BE2C (cell line): Measurements from ENCODE around the gene NRP2.

Experiments
- DNase-seq: peaks from one replicate; pipeline ENCODE4 v3.0.0-alpha.2; 2020
- H3K27me3 ChIP-seq: fragments of 250-450 bp; sonication (Bioruptor Pico); 2 replicates; pipeline ENCODE4 v1.5.1; 2020; ENCODE audit warnings: mild to moderate bottlenecking
- H3K36me3 ChIP-seq: fragments of 250-450 bp; sonication (Bioruptor Pico); 2 replicates; pipeline ENCODE4 v1.5.1; 2020; ENCODE audit warnings: mild to moderate bottlenecking
- H3K4me1 ChIP-seq: fragments of 250-450 bp; sonication (Bioruptor Pico); 2 replicates; pipeline ENCODE4 v1.5.1; 2020
- H3K4me3 ChIP-seq: 2 replicates; pipeline ENCODE4 v1.5.1; 2011; ENCODE audit warnings: low read depth, low read length
- H3K9me3 ChIP-seq: fragments of 250-450 bp; sonication (Bioruptor Pico); 2 replicates; pipeline ENCODE4 v1.5.1; 2020
- TF ChIP-seq, protein P1 (sequence below): IDR thresholded peaks from 2 replicates; pipeline ENCODE4 v1.5.1; 2012; ENCODE audit warnings: mild to moderate bottlenecking, low read depth, low read length

NRP2 gene

DNA sequence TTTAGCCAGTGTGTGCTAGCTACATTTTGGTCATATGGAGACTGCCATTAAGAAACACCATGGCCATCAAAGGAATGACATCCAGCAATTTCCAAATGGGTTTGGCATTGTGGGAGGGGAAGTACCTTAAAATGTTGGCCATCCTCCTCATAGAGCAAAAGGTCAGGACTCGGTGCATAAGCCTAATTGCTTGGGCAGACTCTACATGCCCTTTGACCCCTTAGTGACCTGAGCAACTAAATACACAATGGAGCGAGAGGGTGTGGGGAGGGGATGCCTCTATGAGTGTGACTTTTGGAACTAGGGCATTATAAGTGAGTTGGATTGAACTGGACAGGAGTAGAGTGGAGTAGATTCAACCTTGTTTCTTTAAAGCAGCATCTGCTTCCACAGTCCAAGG, 44.9 kb downstream of the NRP2 start:
- H3K9me3 ChIP-seq: no peaks in the 10 kb centered on the region
- H3K27me3 ChIP-seq: no peaks in the 10 kb centered on the region
- no peak for DNase-seq
- H3K36me3 ChIP-seq: no peaks in the 10 kb centered on the region
- TF ChIP-seq, protein P1, sequence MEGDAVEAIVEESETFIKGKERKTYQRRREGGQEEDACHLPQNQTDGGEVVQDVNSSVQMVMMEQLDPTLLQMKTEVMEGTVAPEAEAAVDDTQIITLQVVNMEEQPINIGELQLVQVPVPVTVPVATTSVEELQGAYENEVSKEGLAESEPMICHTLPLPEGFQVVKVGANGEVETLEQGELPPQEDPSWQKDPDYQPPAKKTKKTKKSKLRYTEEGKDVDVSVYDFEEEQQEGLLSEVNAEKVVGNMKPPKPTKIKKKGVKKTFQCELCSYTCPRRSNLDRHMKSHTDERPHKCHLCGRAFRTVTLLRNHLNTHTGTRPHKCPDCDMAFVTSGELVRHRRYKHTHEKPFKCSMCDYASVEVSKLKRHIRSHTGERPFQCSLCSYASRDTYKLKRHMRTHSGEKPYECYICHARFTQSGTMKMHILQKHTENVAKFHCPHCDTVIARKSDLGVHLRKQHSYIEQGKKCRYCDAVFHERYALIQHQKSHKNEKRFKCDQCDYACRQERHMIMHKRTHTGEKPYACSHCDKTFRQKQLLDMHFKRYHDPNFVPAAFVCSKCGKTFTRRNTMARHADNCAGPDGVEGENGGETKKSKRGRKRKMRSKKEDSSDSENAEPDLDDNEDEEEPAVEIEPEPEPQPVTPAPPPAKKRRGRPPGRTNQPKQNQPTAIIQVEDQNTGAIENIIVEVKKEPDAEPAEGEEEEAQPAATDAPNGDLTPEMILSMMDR: no peak
- H3K4me1 ChIP-seq: peaks cover 34% of the 10 kb centered on the region
- no peak overlapping the region for H3K4me3 ChIP-seq

- TF ChIP-seq, protein P1: no peak
- Histone ChIP-seq H3K9me3 (no peaks in the 10 kb centered on the region), H3K4me1 (peaks cover 46% of the 10 kb centered on the region), H3K36me3 (no peaks in the 10 kb centered on the region), H3K4me3 (no peak overlapping the region), H3K27me3 (no peaks in the 10 kb centered on the region)
- no peak for DNase-seq
Observed at GRCh38 chr2:205728366-205728765, 46.1 kb downstream of the NRP2 start.

- Histone ChIP-seq H3K36me3 (no peaks in the 10 kb centered on the region), H3K27me3 (no peaks in the 10 kb centered on the region), H3K4me3 (peak overlapping the region; percentile 14; the same call in 1 of the 2 replicates), H3K9me3 (no peaks in the 10 kb centered on the region), H3K4me1 (peaks cover 60% of the 10 kb centered on the region)
- DNase-seq: peak; percentile 78
- TF ChIP-seq, protein P1: no peak
Observed at GRCh38 chr2:205730191-205730590, 47.9 kb downstream of the NRP2 start.

DNA sequence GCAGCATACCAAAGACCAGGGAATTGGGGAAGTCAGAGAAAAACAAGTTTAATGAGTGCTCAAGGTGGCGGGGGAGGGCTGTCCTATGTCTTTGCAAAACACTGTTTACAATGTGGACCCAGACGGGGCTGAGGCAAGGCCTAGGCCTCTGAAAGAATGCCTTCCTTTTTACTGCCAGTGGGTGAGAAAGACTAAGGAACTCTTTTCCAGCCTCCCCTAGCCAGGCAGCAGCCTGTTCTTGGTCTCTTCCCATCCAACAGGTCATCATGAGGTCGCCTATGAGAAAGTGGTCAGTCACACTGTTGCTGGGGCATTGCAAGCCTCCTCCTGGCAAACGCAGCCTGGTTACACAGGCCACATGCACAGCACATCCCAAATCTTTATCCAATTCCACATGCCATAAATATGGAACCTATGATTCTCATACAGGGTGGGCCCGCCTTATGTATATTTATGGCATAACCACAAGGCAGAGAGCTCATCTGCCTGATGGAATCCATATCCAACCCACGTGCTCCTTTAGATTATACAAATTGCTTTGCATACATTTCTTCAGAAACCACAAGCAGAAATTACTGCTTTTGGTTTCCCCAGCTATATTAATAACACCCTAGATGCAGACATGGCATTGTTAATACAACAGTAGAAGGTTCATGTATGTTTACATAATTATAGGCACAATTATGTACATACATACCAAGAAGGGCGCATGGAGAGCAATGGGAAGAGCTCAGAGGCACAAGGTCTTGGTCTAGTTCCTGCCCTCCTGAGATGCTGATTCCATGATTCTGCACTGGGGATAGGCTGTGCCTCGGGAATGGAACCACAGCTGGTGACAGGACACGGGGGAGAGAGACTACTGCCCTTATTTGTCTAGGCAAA, 48.6 kb downstream of the NRP2 start:
- H3K4me1 ChIP-seq: peaks cover 60% of the 10 kb centered on the region
- no peaks in the 10 kb centered on the region for H3K27me3 ChIP-seq
- H3K4me3 ChIP-seq: no peak overlapping the region
- TF ChIP-seq, protein P1: no peak
- no peaks in the 10 kb centered on the region for H3K9me3 ChIP-seq
- DNase-seq: no peak
- H3K36me3 ChIP-seq: no peaks in the 10 kb centered on the region

GRCh38 chr2:205731583-205731981, 49.3 kb downstream of the NRP2 start:
- Histone ChIP-seq H3K4me3 (no peak overlapping the region), H3K4me1 (peaks cover 60% of the 10 kb centered on the region), H3K27me3 (no peaks in the 10 kb centered on the region), H3K9me3 (no peaks in the 10 kb centered on the region), H3K36me3 (no peaks in the 10 kb centered on the region)
- DNase-seq: no peak
- TF ChIP-seq, protein P1: no peak

GRCh38 chr2:205732314-205732713, 50.0 kb downstream of the NRP2 start:
- Histone ChIP-seq H3K4me1 (peaks cover 60% of the 10 kb centered on the region), H3K36me3 (no peaks in the 10 kb centered on the region), H3K27me3 (no peaks in the 10 kb centered on the region), H3K4me3 (no peak overlapping the region), H3K9me3 (no peaks in the 10 kb centered on the region)
- TF ChIP-seq, protein P1: no peak
- peak; percentile 55 for DNase-seq
